Keratinocyte (primary cell): ENCODE results near the gene RAP1GAP. TPM values are rescaled to one million over a fixed set of nuclear protein-coding genes. Genes with fewer than 3 reads are reported as not detected.

Source experiments
- DNase-seq: peaks from one replicate; pipeline ENCODE4 v3.0.0-alpha.2; 2011; ENCODE audit warnings: low read depth, missing footprints, low spot score
- FAIRE-seq: peaks from 2 replicates; lab custom pipeline; 2011; peaks lifted over from hg19 to GRCh38; lab: Jason Lieb, UNC
- H2AFZ ChIP-seq: 2 replicates; pipeline ENCODE4 v1.6.0; 2012; ENCODE audit warnings: low read length, control low read depth, inconsistent platforms; ENCODE audit not compliant: control insufficient read depth
- H3K27ac ChIP-seq: 2 replicates; pipeline ENCODE4 v1.5.1; 2011; ENCODE audit warnings: low read length; ENCODE audit not compliant: control insufficient read depth, insufficient read depth
- H3K27me3 ChIP-seq: 3 replicates; pipeline ENCODE4 v1.6.0; 2011; ENCODE audit warnings: low read length; ENCODE audit not compliant: control insufficient read depth, insufficient read depth; ENCODE audit errors: extremely low read depth
- H3K36me3 ChIP-seq, 2 experiments: 2 replicates in 1 of 2; 3 replicates in 1 of 2; pipeline ENCODE4 v1.5.1; 2011; ENCODE audit warnings: low read length in 2 of 2, mild to moderate bottlenecking in 1 of 2; ENCODE audit not compliant: control insufficient read depth in 2 of 2, insufficient read depth in 2 of 2; ENCODE audit errors: extremely low read depth in 1 of 2
- H3K4me1 ChIP-seq: 3 replicates; pipeline ENCODE4 v1.5.1; 2011; ENCODE audit warnings: low read length; ENCODE audit not compliant: control insufficient read depth, insufficient read depth; ENCODE audit errors: extremely low read depth
- H3K4me2 ChIP-seq: 3 replicates; pipeline ENCODE4 v1.6.0; 2011; ENCODE audit warnings: low read depth, low read length; ENCODE audit not compliant: control insufficient read depth, insufficient read depth; ENCODE audit errors: extremely low read depth
- H3K4me3 ChIP-seq, 3 experiments: fragments of 200-600 bp in 1 of 3; sonication (generic) in 1 of 3; 2 replicates in 2 of 3; 3 replicates in 1 of 3; pipeline ENCODE4 v1.5.1; 2011 to 2016; ENCODE audit warnings: low read length in 3 of 3, mild to moderate bottlenecking in 3 of 3, control low read depth in 2 of 3, inconsistent platforms in 1 of 3, low read depth in 1 of 3, mixed read lengths in 1 of 3, mixed run types in 1 of 3, moderate library complexity in 1 of 3; ENCODE audit not compliant: control insufficient read depth in 2 of 3, insufficient read depth in 2 of 3; ENCODE audit errors: extremely low read depth in 1 of 3
- H3K79me2 ChIP-seq: 2 replicates; pipeline ENCODE4 v1.6.0; 2012; ENCODE audit warnings: low read length; ENCODE audit not compliant: control insufficient read depth, insufficient read depth
- H3K9ac ChIP-seq: 3 replicates; pipeline ENCODE4 v1.6.0; 2011; ENCODE audit warnings: low read length; ENCODE audit not compliant: control insufficient read depth, insufficient read depth; ENCODE audit errors: extremely low read depth
- H3K9me1 ChIP-seq: 3 replicates; pipeline ENCODE4 v1.6.0; 2011; ENCODE audit warnings: low read length; ENCODE audit not compliant: control insufficient read depth, insufficient read depth; ENCODE audit errors: extremely low read depth
- H3K9me3 ChIP-seq: 2 replicates; pipeline ENCODE4 v1.5.1; 2012; ENCODE audit warnings: low read depth, low read length; ENCODE audit not compliant: control insufficient read depth
- H4K20me1 ChIP-seq: 3 replicates; pipeline ENCODE4 v1.6.0; 2011; ENCODE audit warnings: low read length; ENCODE audit not compliant: control insufficient read depth, insufficient read depth; ENCODE audit errors: extremely low read depth
- EZH2 ChIP-seq: IDR thresholded peaks from one replicate; pipeline ENCODE4 v1.6.1; 2012; ENCODE audit warnings: inconsistent platforms, mild to moderate bottlenecking, low read length, moderate library complexity
- dilution Hi-C: fragments of 300-500 bp; cut with MboI; formaldehyde crosslinking; loops from one replicate; pipeline ENCODE4 v1.7.0; 2020; ENCODE audit warnings: low sequenced_read_pairs; ENCODE audit not compliant: extremely low pct_ligation_motif_present
- polyA plus RNA-seq, 5 experiments: library from polyadenylated mRNA; depleted of rRNA in 3 of 5; stranded (reverse) in 3 of 5; stranded (forward) in 1 of 5; unstranded in 1 of 5; fragments of >200 nt; gene quantifications; 1 replicate in 1 of 5; 2 replicates in 3 of 5; 3 replicates in 1 of 5; pipeline versions ENCODE4 v1.2.1 to v1.2.3, GENCODE V29; 2011 to 2012; ENCODE audit warnings: missing spikeins in 2 of 5, low read depth in 1 of 5, low replicate concordance in 1 of 5
- TF ChIP-seq, protein P1 (sequence below), 3 experiments: IDR thresholded peaks in 1 of 3; conservative IDR thresholded peaks in 1 of 3; optimal IDR thresholded peaks in 1 of 3; 2 replicates in 2 of 3; 3 replicates in 1 of 3; pipeline versions ENCODE3 to v1.5.1; 2011; ENCODE audit warnings: low read length in 3 of 3, mild to moderate bottlenecking in 3 of 3, moderate library complexity in 2 of 3, control low read depth in 1 of 3, inconsistent platforms in 1 of 3; ENCODE audit not compliant: insufficient read depth in 2 of 3; ENCODE audit errors: extremely low read depth in 1 of 3

The RAP1GAP gene
- polyA plus RNA-seq, 1 donor (not counting 4 experiments of a cell fraction or from before 2014, with no cell fraction given): 1.1 TPM

DNA sequence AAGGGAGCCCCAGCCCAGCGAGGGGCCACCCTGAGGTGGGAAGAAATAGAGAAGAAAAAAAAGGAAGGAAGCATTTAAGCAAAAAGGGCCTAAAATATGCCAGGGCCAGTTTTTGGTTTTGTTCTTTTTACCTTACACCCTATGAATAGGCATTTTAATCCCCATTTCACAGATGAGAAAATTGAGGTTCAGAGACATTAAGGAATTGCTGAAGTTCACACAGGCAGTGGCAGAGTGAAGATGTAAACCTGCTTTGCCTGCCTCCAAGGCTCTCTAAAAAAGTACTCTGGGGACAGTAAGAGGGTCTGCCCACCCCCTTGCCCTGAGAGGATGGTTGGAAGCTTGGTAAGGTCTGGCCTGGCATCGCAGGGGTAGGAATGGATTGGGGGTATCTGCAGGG is 19.8 kb downstream of the RAP1GAP start:
- no peak overlapping the region for H3K9ac ChIP-seq
- no peak overlapping the region for H3K4me2 ChIP-seq
- H4K20me1 ChIP-seq: no peaks in the 10 kb centered on the region
- H2AFZ ChIP-seq: no peak overlapping the region
- FAIRE-seq: no peak
- dilution Hi-C loops: no loop called here
- H3K79me2 ChIP-seq: no peaks in the 10 kb centered on the region
- H3K4me1 ChIP-seq: peaks cover 7% of the 10 kb centered on the region
- no peak overlapping the region for H3K27ac ChIP-seq
- no peaks in the 10 kb centered on the region for H3K36me3 ChIP-seq
- H3K9me3 ChIP-seq: no peaks in the 10 kb centered on the region
- H3K9me1 ChIP-seq: no peaks in the 10 kb centered on the region
- no peak overlapping the region for H3K4me3 ChIP-seq
- peaks cover 24% of the 10 kb centered on the region for H3K27me3 ChIP-seq
- no peak for DNase-seq
- TF ChIP-seq, protein P1, sequence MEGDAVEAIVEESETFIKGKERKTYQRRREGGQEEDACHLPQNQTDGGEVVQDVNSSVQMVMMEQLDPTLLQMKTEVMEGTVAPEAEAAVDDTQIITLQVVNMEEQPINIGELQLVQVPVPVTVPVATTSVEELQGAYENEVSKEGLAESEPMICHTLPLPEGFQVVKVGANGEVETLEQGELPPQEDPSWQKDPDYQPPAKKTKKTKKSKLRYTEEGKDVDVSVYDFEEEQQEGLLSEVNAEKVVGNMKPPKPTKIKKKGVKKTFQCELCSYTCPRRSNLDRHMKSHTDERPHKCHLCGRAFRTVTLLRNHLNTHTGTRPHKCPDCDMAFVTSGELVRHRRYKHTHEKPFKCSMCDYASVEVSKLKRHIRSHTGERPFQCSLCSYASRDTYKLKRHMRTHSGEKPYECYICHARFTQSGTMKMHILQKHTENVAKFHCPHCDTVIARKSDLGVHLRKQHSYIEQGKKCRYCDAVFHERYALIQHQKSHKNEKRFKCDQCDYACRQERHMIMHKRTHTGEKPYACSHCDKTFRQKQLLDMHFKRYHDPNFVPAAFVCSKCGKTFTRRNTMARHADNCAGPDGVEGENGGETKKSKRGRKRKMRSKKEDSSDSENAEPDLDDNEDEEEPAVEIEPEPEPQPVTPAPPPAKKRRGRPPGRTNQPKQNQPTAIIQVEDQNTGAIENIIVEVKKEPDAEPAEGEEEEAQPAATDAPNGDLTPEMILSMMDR (optimal IDR thresholded peaks at IDR 0.05 in 1 of 3, IDR thresholded peaks at IDR 0.05 in 1 of 3, conservative IDR thresholded peaks at IDR 0.05 in 1 of 3; ENCODE audit: extremely low read depth in 1 of 3, insufficient read depth in 2 of 3, low read length in 3 of 3): no peak
- no peak for TF ChIP-seq EZH2

DNA sequence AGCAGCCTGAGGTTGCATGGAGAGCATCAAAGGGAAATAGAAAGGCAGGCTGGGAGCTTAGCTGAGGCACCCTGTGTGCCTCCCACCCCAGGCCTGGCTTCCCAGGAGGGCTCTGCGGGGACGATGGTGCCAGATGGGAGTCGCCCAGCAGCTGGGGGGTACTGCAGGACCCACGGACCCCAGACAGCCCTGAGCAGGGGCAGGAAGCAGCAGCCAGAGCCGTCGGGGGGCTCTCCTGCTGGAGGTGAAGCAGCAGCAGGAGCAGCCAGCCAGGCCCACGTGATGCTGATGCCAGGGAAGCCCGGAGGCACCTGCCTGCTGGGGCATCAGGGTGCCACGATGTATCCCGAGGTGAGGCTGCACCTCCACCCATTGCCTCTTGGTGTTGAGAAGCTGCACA is 20.4 kb downstream of the RAP1GAP start:
- no peaks in the 10 kb centered on the region for H3K36me3 ChIP-seq
- FAIRE-seq (no peak), DNase-seq (no peak)
- TF ChIP-seq EZH2: no peak
- TF ChIP-seq, protein P1 (optimal IDR thresholded peaks at IDR 0.05 in 1 of 3, IDR thresholded peaks at IDR 0.05 in 1 of 3, conservative IDR thresholded peaks at IDR 0.05 in 1 of 3; ENCODE audit: extremely low read depth in 1 of 3, insufficient read depth in 2 of 3, low read length in 3 of 3): no peak
- H3K4me3 ChIP-seq: no peak overlapping the region
- dilution Hi-C loops: no loop called here
- H3K9ac ChIP-seq: no peak overlapping the region
- peaks cover 7% of the 10 kb centered on the region for H3K4me1 ChIP-seq
- no peaks in the 10 kb centered on the region for H3K9me1 ChIP-seq
- peaks cover 24% of the 10 kb centered on the region for H3K27me3 ChIP-seq
- H3K79me2 ChIP-seq: no peaks in the 10 kb centered on the region
- H3K9me3 ChIP-seq: no peaks in the 10 kb centered on the region
- H4K20me1 ChIP-seq: no peaks in the 10 kb centered on the region
- H3K4me2 ChIP-seq: no peak overlapping the region
- no peak overlapping the region for H3K27ac ChIP-seq
- H2AFZ ChIP-seq: no peak overlapping the region
